Measurements from ENCODE around the gene PABPN1L.
"Not testable (repeated sequence)": the region's sequence is repeated elsewhere in the genome, so short reads cannot be mapped to it uniquely, and the experiment has no call there.

The PABPN1L gene

GRCh38 chr16:88900662-88901052 is 34.2 kb upstream of the PABPN1L start:
- ATAC-seq: no peak

GRCh38 chr16:88899901-88900661 is 33.6 kb upstream of the PABPN1L start:
- ATAC-seq: no peak

GRCh38 chr16:88897696-88898425 is 31.4 kb upstream of the PABPN1L start:
- no peak for ATAC-seq

GRCh38 chr16:88896238-88897070 is 30.0 kb upstream of the PABPN1L start:
- no peak for ATAC-seq

- no peak for ATAC-seq
Observed at GRCh38 chr16:88895335-88895734, 28.9 kb upstream of the PABPN1L start.

GRCh38 chr16:88894681-88895300 is 28.3 kb upstream of the PABPN1L start:
- no peak for ATAC-seq

- ATAC-seq: not testable (repeated sequence)
Observed at GRCh38 chr16:88894266-88894665, 27.8 kb upstream of the PABPN1L start.

GRCh38 chr16:88893127-88893968 is 26.9 kb upstream of the PABPN1L start:
- ATAC-seq: no peak

- ATAC-seq: no peak
Observed at GRCh38 chr16:88892065-88892464, 25.6 kb upstream of the PABPN1L start.

GRCh38 chr16:88891083-88891482 is 24.6 kb upstream of the PABPN1L start:
- ATAC-seq: no peak

- ATAC-seq: not testable (repeated sequence)
Observed at GRCh38 chr16:88889702-88890352, 23.4 kb upstream of the PABPN1L start.

- no peak for ATAC-seq
Observed at GRCh38 chr16:88888461-88889387, 22.3 kb upstream of the PABPN1L start.

- no peak for ATAC-seq
Observed at GRCh38 chr16:88888057-88888456, 21.6 kb upstream of the PABPN1L start.

GRCh38 chr16:88886845-88887521 is 20.5 kb upstream of the PABPN1L start:
- no peak for ATAC-seq

GRCh38 chr16:88886420-88886844 is 20.0 kb upstream of the PABPN1L start:
- ATAC-seq: no peak

- no peak for ATAC-seq
Observed at GRCh38 chr16:88885693-88886280, 19.3 kb upstream of the PABPN1L start.

- no peak for ATAC-seq
Observed at GRCh38 chr16:88884569-88885271, 18.3 kb upstream of the PABPN1L start.

GRCh38 chr16:88883946-88884345 is 17.5 kb upstream of the PABPN1L start:
- no peak for ATAC-seq

Data from activated CD4-positive, CD25-positive, alpha-beta regulatory T cell treated with anti-CD3 and anti-CD28 coated beads, Interleukin-2, amount 50 U/mL, for 24 hours (primary cell).